HG02759 (cell line): ENCODE measurements around the gene MYO9B.
"Not testable (repeated sequence)": the region's sequence is repeated elsewhere in the genome, so short reads cannot be mapped to it uniquely, and the experiment has no call there.

ENCODE experiments used
- ATAC-seq: cut with Tn5 transposase; IDR thresholded peaks from one replicate; pipeline ENCODE4 v1.9.1; 2021; ENCODE audit warnings: mild to moderate bottlenecking, moderate library complexity; ENCODE audit not compliant: unreplicated experiment

MYO9B gene

GRCh38 chr19:17172624-17173345 lies 97.2 kb downstream of the MYO9B start:
- no peak for ATAC-seq

DNA sequence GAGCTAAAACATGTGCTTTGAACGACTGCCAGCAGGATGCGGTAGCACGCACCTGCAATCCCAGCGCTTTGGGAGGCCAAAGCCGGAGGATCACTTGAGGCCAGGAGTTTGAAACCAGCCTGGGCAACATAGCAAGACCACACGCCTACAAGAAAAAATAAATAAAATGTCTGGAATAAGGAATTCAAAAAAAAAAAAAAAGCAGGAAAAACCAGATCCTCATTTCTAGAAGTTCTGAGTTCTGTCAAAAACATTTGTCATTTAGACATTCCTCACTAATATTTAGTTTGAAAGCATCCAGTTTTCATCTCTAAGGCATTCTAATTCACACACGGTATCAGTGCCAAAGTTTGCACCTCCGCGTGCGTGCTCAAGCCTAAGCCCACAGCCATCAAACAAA lies 102.7 kb downstream of the MYO9B start:
- no peak for ATAC-seq

GRCh38 chr19:17180997-17181702 lies 105.6 kb downstream of the MYO9B start:
- no peak for ATAC-seq

DNA sequence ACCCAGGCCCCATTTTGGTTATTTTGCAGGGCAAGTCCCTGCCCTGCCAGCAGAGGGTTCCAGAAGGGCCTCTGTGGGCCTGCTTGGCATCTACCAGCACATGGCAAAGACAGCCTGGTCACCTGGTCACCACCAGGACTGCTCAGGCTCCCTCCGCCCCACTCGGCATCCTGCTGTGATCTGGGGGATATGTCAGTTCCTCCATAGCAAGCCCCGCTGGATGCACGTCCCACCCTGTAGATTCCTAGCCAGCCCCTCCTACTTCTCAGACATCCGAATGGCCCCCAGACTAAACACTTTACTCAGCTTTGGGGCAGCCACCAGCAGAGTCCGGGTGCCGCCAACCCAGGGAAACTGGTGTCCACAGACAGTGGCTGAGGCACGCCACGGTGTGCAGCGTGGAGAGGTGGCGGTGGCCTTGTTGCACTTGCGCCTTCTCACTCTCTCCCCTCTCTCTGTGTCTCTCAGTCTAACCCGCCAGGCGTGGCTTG lies 107.7 kb downstream of the MYO9B start:
- no peak for ATAC-seq

DNA sequence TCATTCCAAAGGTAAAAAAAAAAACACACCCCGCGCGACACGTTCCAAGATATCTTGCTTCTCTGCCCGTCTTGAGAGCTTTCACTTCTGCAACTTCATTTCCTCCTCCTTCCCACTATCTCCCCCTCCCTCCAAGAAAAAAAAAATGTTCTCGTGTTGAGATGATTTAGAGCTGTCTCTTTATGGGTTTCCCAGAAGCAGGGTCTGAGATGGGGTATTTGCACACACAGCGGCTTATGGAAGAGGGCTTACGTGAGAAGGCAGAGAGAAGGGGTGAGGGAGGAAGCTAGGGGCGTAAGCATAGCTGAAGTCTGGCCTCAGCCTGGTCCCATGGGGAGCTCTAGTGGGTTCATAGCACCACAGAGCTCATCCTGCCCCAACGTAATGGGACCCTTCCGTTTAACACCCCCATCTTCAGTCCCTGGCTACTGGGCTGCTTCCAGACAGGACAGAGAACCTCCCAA lies 108.3 kb downstream of the MYO9B start:
- ATAC-seq: no peak

GRCh38 chr19:17184371-17184841 lies 108.8 kb downstream of the MYO9B start:
- ATAC-seq: no peak

DNA sequence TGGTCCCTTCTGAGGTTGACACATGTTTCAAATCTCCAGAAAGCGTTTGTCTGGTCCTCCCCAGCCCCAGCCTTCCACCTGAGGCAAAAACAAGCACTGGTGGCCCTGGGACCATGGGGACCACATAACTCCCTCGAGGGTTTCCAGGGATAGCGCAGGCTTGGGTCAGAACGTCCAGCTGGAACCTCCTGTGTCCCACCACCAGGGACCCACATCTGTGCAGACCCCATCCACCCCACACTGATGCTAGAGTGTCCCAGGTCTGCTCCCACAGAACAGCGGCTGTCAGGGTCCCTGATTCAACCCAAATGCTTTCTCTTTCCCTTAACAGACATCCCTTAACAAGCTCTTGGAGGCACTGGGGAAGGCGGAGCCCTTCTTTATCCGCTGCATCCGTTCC lies 110.0 kb downstream of the MYO9B start:
- no peak for ATAC-seq

GRCh38 chr19:17191736-17192135 lies 116.2 kb downstream of the MYO9B start:
- ATAC-seq: not testable (repeated sequence)

DNA sequence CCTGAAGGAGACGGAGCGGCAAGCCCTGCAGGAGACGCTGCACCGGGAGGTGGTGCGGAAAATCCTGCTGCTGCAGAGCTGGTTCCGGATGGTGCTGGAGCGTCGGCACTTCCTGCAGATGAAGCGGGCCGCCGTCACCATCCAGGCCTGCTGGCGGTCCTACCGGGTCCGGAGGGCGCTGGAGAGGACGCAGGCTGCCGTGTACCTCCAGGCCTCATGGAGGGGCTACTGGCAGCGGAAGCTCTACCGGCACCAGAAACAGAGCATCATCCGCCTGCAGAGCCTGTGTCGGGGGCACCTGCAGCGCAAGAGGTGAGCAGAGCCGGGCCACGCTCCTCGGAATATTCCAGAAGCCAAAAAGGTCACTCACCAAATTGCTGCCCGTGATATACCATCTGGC lies 117.2 kb downstream of the MYO9B start:
- ATAC-seq: no peak

DNA sequence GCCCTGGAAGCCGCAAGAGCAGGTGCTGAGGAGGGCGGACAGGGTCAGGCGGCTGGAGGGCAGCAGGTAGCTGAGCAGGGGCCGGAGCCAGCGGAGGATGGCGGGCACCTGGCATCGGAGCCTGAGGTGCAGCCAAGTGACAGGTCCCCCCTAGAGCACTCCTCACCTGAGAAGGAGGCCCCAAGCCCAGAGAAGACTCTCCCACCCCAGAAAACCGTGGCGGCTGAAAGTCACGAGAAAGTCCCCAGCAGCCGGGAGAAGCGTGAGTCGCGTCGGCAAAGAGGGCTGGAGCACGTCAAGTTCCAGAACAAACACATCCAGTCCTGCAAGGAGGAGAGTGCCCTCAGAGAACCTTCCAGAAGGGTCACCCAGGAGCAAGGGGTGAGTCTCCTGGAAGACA lies 119.0 kb downstream of the MYO9B start:
- ATAC-seq: no peak

DNA sequence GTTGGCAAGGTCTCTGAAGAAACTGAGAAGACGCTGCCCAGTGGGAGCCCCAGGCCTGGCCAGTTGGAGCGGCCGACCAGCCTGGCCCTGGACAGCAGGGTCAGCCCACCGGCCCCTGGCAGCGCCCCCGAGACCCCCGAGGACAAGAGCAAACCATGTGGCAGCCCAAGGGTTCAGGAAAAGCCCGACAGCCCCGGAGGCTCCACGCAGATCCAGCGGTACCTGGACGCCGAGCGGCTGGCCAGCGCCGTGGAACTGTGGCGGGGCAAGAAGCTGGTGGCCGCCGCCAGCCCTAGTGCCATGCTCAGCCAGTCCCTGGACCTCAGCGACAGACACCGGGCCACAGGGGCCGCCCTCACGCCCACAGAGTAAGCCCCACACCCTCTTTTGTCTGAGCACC lies 119.5 kb downstream of the MYO9B start:
- no peak for ATAC-seq

DNA sequence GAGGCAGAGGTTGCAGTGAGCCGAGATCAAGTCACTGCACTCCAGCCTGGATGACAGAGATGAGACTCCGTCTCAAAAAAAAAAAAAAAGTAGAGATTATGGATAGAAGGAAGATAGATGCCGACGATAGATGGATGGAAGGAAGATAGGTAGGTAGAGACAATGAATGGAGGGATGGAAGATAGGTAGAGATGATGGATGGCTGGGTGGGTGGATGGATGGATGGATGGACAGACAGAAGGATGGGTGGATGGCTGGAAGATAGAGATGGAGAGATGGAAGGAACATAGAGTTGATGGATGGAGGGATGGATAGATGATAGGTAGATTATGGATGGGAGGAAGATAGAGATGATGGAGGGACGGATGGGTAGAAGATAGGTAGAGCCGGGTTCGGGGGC lies 121.0 kb downstream of the MYO9B start:
- ATAC-seq: no peak

- ATAC-seq: no peak
Measured at GRCh38 chr19:17197666-17198065, 122.1 kb downstream of the MYO9B start.

DNA sequence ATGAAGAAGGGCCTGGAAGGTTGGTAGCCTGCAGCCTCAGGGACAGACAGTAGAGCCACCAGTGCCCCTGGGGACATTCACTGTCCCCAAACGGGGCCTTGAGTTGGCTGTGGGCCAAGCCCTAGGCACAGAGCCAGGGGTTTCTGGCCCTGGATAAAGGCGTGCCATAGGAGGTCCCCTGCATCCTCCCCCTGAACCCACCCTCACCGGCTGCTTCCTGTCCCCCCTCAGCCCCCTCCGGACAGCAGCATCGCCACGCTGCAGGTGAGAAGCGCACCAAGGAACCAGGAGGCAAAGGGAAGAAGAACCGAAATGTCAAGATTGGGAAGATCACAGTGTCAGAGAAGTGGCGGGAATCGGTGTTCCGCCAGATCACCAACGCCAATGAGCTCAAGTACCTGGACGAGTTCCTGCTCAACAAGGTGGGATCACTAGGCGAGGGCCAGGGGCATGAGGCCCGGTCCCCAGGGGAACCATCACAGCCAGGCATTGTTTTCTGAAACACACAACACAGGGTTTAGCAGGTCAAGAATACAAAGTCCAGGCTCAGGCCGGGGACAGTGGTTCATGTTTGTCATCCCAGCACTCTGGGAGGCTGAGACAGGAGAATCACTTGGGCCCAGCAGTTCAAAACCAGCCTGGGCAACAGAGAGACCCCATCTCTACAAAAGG lies 125.0 kb downstream of the MYO9B start:
- no peak for ATAC-seq

- no peak for ATAC-seq
Measured at GRCh38 chr19:17202249-17202648, 126.7 kb downstream of the MYO9B start.

DNA sequence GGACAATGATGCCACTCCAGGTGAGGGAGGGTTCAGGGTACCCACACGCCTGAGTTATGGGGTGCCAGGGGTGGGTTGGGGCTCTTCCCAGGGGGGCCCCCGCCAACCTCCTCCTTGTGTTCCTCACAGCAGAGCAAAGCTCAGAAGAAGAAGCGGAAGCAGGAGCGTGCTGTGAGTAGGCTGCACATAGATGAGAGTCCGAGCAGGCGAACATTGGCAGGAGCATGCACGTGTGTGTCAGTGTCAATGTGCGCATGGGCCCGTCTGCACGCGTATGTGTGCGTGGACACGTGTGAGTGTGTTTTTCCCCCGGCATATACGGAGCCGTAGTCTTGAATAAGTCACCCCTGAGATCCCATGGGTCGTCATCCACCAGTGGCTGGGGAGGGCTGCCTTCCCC lies 127.1 kb downstream of the MYO9B start:
- no peak for ATAC-seq

GRCh38 chr19:17205237-17206140 lies 129.9 kb downstream of the MYO9B start:
- ATAC-seq: no peak

- ATAC-seq: no peak
Measured at GRCh38 chr19:17206736-17207581, 131.4 kb downstream of the MYO9B start.

GRCh38 chr19:17209126-17210036 lies 133.8 kb downstream of the MYO9B start:
- ATAC-seq: no peak
